Measurements from ENCODE around the gene ROBO3.

GRCh38 chr11:124930799-124931198 lies 65.6 kb downstream of the ROBO3 start:
- TF ChIP-seq SRF (IDR thresholded peaks at IDR 0.05; ENCODE audit: low read depth in 2 of 2, low read length in 2 of 2): no peak
- TF ChIP-seq RAD21 (IDR thresholded peaks at IDR 0.05; ENCODE audit: insufficient read depth, low read depth, low read length): no peak
- TF ChIP-seq YY1 (IDR thresholded peaks at IDR 0.05; ENCODE audit: low read depth, low read length): no peak
- TF ChIP-seq EZH2 (IDR thresholded peaks at IDR 0.05; ENCODE audit: borderline replicate concordance, control insufficient read depth, low read depth, low read length): no peak
